Neuron (in vitro differentiated cells): ENCODE results near the gene DVL1.

ENCODE experiments used
- H2AFZ ChIP-seq: one replicate; pipeline ENCODE4 v1.6.1; 2013; ENCODE audit warnings: low read depth, mild to moderate bottlenecking, inconsistent platforms, low read length, moderate library complexity
- H3K27me3 ChIP-seq: one replicate; pipeline ENCODE4 v1.6.1; 2013; ENCODE audit warnings: low read length; ENCODE audit not compliant: insufficient read depth
- H3K36me3 ChIP-seq: one replicate; pipeline ENCODE4 v1.6.1; 2013; ENCODE audit warnings: low read length; ENCODE audit not compliant: insufficient read depth
- H3K4me1 ChIP-seq: one replicate; pipeline ENCODE4 v1.6.1; 2013; ENCODE audit warnings: low read length; ENCODE audit not compliant: insufficient read depth
- H3K4me3 ChIP-seq: 2 replicates; pipeline ENCODE4 v1.5.1; 2013; ENCODE audit warnings: mild to moderate bottlenecking, low read length, moderate library complexity
- H3K9me3 ChIP-seq: one replicate; pipeline ENCODE4 v1.6.1; 2013; ENCODE audit warnings: low read length

Gene DVL1

DNA sequence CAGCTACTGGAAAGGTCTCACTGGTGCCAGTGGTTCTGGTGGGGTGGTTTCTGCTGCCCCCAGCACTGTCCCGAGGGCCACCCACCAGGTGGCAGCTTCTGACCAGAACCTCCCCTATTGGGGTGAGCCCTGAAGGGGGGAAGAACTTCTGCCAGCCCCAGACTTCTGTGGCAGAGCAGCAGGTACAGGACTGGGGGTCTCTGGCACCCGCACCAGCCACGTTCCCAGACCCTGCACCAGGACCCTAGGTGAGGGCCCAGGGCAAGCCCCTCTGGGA, 39.2 kb downstream of the DVL1 start:
- Histone ChIP-seq H3K4me3 (no peak overlapping the region), H3K36me3 (peaks cover 51% of the 10 kb centered on the region)

GRCh38 chr1:1309251-1310108, 39.7 kb downstream of the DVL1 start:
- Histone ChIP-seq H3K36me3 (peaks cover 47% of the 10 kb centered on the region), H3K4me3 (peak overlapping the region; percentile 65), H3K9me3 (no peaks in the 10 kb centered on the region), H3K27me3 (no peaks in the 10 kb centered on the region), H2AFZ (no peak overlapping the region), H3K4me1 (peaks cover 35% of the 10 kb centered on the region)

More for the DNA sequence above, 39.2 kb downstream of the DVL1 start:
- H3K9me3 ChIP-seq, result no peaks in the 10 kb centered on the region
- no peaks in the 10 kb centered on the region for H3K27me3 ChIP-seq
- H2AFZ ChIP-seq, result no peak overlapping the region
- H3K4me1 ChIP-seq, result peaks cover 30% of the 10 kb centered on the region

DNA sequence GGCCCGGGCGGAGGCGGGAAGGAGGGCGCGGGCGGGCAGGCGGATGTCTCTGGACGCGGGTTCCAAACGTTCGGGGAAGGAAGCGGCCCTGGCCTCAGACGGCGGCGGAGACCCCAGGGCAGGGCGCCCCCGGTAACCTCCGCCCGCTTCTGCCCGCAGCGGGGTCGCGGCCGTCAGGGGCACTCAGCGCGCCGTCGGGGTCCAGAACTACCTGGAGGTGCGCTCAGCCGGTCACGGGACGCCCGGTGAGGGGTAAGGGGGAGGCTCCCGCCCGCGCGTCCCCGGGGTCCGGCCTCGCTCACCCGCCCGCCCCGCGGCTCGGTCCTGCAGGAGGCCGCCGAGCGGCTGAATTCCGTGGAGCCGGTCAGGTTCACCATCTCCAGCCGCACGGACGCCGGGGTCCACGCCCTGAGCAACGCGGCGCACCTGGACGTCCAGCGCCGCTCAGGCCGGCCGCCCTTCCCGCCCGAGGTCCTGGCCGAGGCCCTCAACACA, 40.4 kb downstream of the DVL1 start:
- H3K36me3 ChIP-seq, result peaks cover 40% of the 10 kb centered on the region
- H3K4me1 ChIP-seq, result peaks cover 40% of the 10 kb centered on the region
- H3K27me3 ChIP-seq, result no peaks in the 10 kb centered on the region
- no peak overlapping the region for H2AFZ ChIP-seq
- H3K4me3 ChIP-seq, result peak overlapping the region; percentile 65
- no peaks in the 10 kb centered on the region for H3K9me3 ChIP-seq

DNA sequence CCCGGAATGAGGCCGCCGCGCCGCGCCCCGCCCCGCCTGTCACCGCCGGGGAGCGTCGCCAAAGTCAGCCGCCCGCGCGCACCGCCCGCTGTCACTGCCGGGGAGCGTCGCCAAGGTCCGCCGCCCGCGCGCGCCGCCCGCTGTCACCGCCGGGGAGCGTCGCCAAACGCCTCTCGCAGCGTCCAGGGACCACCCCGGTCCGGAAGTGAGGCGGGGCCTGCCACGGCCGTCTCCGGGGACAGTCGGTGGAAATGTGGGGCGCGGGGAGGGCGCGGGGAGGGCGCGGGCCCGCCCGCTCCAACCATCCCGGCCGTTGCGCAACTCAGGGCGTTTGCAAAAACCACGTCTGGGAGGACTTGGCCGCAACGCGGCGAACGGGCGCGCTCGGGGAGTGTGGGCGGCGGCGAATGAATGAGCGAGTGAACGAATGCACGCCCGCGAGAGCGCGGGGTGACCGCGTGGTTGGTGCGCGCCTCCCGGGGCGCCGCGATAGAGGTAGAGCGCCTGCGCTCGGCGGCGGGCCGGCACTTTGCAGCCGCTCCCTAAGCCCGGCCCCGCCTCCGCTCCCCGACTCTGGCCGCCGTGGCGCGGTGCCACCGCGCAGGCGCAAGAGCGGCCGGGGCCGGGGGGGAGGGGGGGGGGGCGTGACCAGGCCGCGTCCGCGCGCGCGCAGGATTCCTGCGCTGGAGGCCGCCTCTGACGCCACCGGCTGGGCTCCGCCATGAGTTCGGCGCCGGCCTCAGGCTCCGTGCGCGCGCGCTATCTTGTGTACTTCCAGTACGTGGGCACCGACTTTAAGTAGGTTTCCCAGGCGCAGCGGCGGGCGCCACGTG, 41.1 kb downstream of the DVL1 start, which contains the start of the genes ACAP3 and PUSL1:
ACAP3 (minus strand) TSS at position 8 of the 833 bp plus-strand sequence. CDS start 115 bp downstream, outside the sequence.
PUSL1 (plus strand) TSS at position 675 of the 833 bp plus-strand sequence; CDS start at position 722, 47 bp downstream.
- H3K4me3 ChIP-seq, result peak within 1 kb of the TSS; percentile 73
- peak within 1 kb of the TSS; percentile 86 for H2AFZ ChIP-seq
- peaks cover 34% of the 10 kb centered on the region for H3K36me3 ChIP-seq
- H3K27me3 ChIP-seq, result no peaks in the 10 kb centered on the region
- H3K9me3 ChIP-seq, result no peaks in the 10 kb centered on the region
- H3K4me1 ChIP-seq, result peaks cover 43% of the 10 kb centered on the region

- H3K4me1 ChIP-seq, result peaks cover 43% of the 10 kb centered on the region
- H2AFZ ChIP-seq, result no peak overlapping the region
- peak overlapping the region; percentile 70 for H3K4me3 ChIP-seq
- peaks cover 26% of the 10 kb centered on the region for H3K36me3 ChIP-seq
- no peaks in the 10 kb centered on the region for H3K9me3 ChIP-seq
- H3K27me3 ChIP-seq, result no peaks in the 10 kb centered on the region
Observed at GRCh38 chr1:1307261-1307922, 41.8 kb downstream of the DVL1 start.

DNA sequence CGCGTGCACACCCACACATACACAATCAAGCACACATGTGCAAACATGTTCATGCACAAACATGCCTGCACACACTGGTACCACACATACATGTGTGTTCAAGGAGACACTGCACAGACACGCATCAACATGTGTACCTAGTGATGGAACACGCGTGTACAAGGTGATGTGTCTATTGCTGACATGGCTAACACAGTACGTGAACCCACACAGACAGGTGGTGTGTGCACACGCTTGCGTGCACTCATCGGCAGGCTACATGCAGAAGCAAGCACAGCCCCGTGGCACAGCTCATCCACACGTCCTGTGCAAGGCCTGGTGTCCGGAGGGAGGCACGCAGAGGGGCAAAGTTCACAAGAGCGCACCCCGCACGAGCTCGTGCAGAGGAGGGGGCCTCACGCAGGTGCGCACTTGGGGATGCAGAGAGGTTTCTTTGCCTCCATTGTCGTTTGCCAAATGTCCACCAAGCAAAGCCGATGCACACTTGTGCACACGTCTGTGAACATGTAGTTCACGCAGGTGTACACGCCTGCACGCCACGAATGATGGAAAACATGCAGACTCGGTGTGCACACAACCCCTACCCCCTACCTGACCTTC, 42.5 kb downstream of the DVL1 start:
- Histone ChIP-seq H3K4me1 (peaks cover 43% of the 10 kb centered on the region), H3K9me3 (no peaks in the 10 kb centered on the region), H3K27me3 (no peaks in the 10 kb centered on the region), H2AFZ (no peak overlapping the region), H3K36me3 (peaks cover 21% of the 10 kb centered on the region), H3K4me3 (peak overlapping the region; percentile 70)

- no peak overlapping the region for H2AFZ ChIP-seq
- H3K36me3 ChIP-seq, result peaks cover 15% of the 10 kb centered on the region
- no peaks in the 10 kb centered on the region for H3K27me3 ChIP-seq
- peaks cover 43% of the 10 kb centered on the region for H3K4me1 ChIP-seq
- H3K9me3 ChIP-seq, result no peaks in the 10 kb centered on the region
- H3K4me3 ChIP-seq, result peak overlapping the region; percentile 70
Observed at GRCh38 chr1:1306070-1306660, 43.1 kb downstream of the DVL1 start.

GRCh38 chr1:1305300-1306069, 43.7 kb downstream of the DVL1 start:
- Histone ChIP-seq H3K36me3 (peaks cover 8% of the 10 kb centered on the region), H3K9me3 (no peaks in the 10 kb centered on the region), H3K27me3 (no peaks in the 10 kb centered on the region), H2AFZ (no peak overlapping the region), H3K4me3 (peak overlapping the region; percentile 70), H3K4me1 (peaks cover 43% of the 10 kb centered on the region)

DNA sequence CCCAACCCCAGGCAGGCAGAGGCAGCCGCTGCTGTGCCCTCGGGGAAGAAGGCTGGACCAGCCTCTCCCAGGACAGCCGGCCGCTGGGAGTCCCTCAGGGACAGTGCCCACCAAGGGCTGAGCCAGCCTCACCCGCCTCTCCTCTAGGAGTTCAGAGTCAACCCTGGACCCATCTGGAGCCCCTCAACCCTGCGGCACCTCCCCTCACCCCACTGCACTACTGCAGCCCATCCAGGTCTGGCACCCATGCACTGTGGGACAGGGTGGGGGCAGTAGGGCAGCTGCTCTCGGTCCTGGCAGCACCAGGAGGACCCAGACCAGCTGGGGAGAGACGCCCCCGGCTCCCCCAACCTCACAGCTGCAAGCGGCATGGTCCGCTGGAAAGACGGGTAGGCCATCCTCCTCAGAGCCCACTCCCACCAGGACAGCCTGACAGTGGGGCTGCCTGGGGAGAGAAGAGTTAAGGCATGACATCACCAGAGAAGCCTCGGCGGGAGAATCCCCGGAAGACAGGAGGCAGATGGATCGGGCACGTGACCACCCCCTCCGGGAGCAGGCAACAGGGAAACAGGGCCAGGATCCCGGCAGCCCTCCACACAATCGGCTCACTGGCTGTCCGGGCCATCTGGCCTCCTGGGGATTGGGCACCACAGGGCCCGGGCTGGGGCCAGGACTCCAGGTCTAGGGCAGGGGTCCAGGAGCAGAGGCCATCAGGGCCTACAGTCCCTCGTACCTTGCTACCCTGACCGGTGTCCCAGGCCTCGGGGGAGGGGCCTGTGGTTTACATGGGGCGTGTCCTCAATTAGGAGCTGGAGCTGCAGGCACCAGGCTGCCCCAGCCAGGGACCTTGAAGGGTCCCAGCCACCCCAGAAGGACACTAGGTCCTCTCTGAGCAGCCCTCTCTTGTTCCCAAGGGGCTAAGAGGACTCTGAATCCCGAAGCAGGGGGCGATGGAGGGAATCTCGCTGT, 44.6 kb downstream of the DVL1 start:
- peak overlapping the region; percentile 23 for H3K4me3 ChIP-seq

DNA sequence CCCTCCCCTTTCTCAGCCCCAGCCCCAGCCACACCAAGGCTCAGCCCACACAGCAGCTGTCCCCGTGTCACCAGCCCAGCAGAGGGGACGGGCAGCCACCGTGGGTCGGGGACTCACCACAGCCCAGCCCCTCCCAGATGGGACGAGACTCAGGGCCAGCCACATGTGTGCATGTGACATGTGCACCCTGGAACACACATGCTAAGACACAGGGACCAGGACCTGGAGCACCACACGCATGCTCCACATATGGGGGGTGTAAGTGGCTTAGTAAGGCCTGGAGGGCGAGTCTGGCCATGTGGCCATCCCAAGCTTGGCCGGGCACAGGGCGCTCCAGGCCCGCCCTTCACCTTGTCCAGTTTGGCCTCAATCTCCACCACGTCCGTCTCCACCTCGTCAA, 45.5 kb downstream of the DVL1 start:
- H3K4me3 ChIP-seq, result no peak overlapping the region

More for the DNA sequence above, 44.6 kb downstream of the DVL1 start:
- Histone ChIP-seq H3K27me3 (no peaks in the 10 kb centered on the region), H3K36me3 (peaks cover under 1% of the 10 kb centered on the region), H3K9me3 (no peaks in the 10 kb centered on the region), H2AFZ (no peak overlapping the region), H3K4me1 (peaks cover 42% of the 10 kb centered on the region)

GRCh38 chr1:1302951-1303509, 46.2 kb downstream of the DVL1 start:
- H3K9me3 ChIP-seq, result no peaks in the 10 kb centered on the region
- no peak overlapping the region for H3K4me3 ChIP-seq
- no peaks in the 10 kb centered on the region for H3K27me3 ChIP-seq
- H3K4me1 ChIP-seq, result peaks cover 38% of the 10 kb centered on the region
- H2AFZ ChIP-seq, result no peak overlapping the region
- H3K36me3 ChIP-seq, result peaks cover 4% of the 10 kb centered on the region

More for the DNA sequence above, 45.5 kb downstream of the DVL1 start:
- Histone ChIP-seq H2AFZ (no peak overlapping the region), H3K36me3 (peaks cover 2% of the 10 kb centered on the region), H3K4me1 (peaks cover 36% of the 10 kb centered on the region), H3K9me3 (no peaks in the 10 kb centered on the region), H3K27me3 (no peaks in the 10 kb centered on the region)
